Mesendoderm (in vitro differentiated cells): ENCODE results near the gene FANCL.
"Not testable (repeated sequence)": the region's sequence is repeated elsewhere in the genome, so short reads cannot be mapped to it uniquely, and the experiment has no call there.

ENCODE experiments used
- DNase-seq: peaks from one replicate; pipeline ENCODE4 v3.0.0; 2013
- H2AK5ac ChIP-seq: 2 replicates; pipeline ENCODE4 v1.6.1; 2013; ENCODE audit warnings: low read length, inconsistent platforms
- H2BK120ac ChIP-seq: 2 replicates; pipeline ENCODE4 v1.6.1; 2013; ENCODE audit warnings: low read depth, mild to moderate bottlenecking, low read length, moderate library complexity, mixed read lengths
- H2BK15ac ChIP-seq: replicated peaks from 2 replicates; pipeline ENCODE4 v1.6.1; 2013; ENCODE audit warnings: low read depth, mild to moderate bottlenecking, moderate library complexity
- H2BK5ac ChIP-seq: 2 replicates; pipeline ENCODE4 v1.6.1; 2013; ENCODE audit warnings: low read length, inconsistent platforms
- H3K18ac ChIP-seq: 2 replicates; pipeline ENCODE4 v1.6.1; 2013; ENCODE audit warnings: mild to moderate bottlenecking, low read length, mixed read lengths
- H3K23ac ChIP-seq: one replicate; pipeline ENCODE4 v1.6.1; 2013; ENCODE audit warnings: low read length
- H3K27ac ChIP-seq: 2 replicates; pipeline ENCODE4 v1.5.1; 2013; ENCODE audit warnings: low read depth, mild to moderate bottlenecking, inconsistent platforms, low read length, moderate library complexity
- H3K27me3 ChIP-seq: 2 replicates; pipeline ENCODE4 v1.6.1; 2013; ENCODE audit warnings: low read length, control low read depth, mild to moderate bottlenecking, inconsistent platforms; ENCODE audit not compliant: insufficient read depth, poor library complexity
- H3K36me3 ChIP-seq: 2 replicates; pipeline ENCODE4 v1.6.1; 2013; ENCODE audit warnings: low read length, inconsistent platforms; ENCODE audit not compliant: control insufficient read depth, insufficient read depth
- H3K4ac ChIP-seq: one replicate; pipeline ENCODE4 v1.6.1; 2013; ENCODE audit warnings: low read depth, mild to moderate bottlenecking, low read length, moderate library complexity
- H3K4me1 ChIP-seq: 2 replicates; pipeline ENCODE4 v1.6.1; 2013; ENCODE audit warnings: low read depth, low read length, inconsistent platforms; ENCODE audit not compliant: control insufficient read depth
- H3K4me2 ChIP-seq: 2 replicates; pipeline ENCODE4 v1.6.1; 2013; ENCODE audit warnings: low read length
- H3K4me3 ChIP-seq: 2 replicates; pipeline ENCODE4 v1.5.1; 2013; ENCODE audit warnings: mild to moderate bottlenecking, low read length
- H3K56ac ChIP-seq: one replicate; pipeline ENCODE4 v1.6.1; 2013; ENCODE audit warnings: low read length
- H3K79me1 ChIP-seq: 2 replicates; pipeline ENCODE4 v1.6.1; 2013; ENCODE audit warnings: low read length, inconsistent platforms
- H3K79me2 ChIP-seq: 2 replicates; pipeline ENCODE4 v1.6.1; 2013; ENCODE audit warnings: mild to moderate bottlenecking, low read length; ENCODE audit not compliant: control insufficient read depth, insufficient read depth
- H3K9ac ChIP-seq: 2 replicates; pipeline ENCODE4 v1.6.1; 2013; ENCODE audit warnings: low read length, inconsistent platforms
- H4K5ac ChIP-seq: one replicate; pipeline ENCODE4 v1.6.1; 2013; ENCODE audit warnings: low read length
- H4K8ac ChIP-seq: one replicate; pipeline ENCODE4 v1.6.1; 2013; ENCODE audit warnings: low read depth, mild to moderate bottlenecking, control low read depth, low read length, moderate library complexity
- WGBS: extraction: QIAGEN DNeasy Blood & Tissue Kit; methylation state at CpG from one replicate; pipeline ENCODE4 v1.1.7; 2013; ENCODE audit warnings: low lambda C conversion rate, missing lambda C conversion rate; ENCODE audit not compliant: insufficient coverage; ENCODE audit errors: extremely low coverage; 5-methylcytosine and 5-hydroxymethylcytosine counted together

FANCL gene

DNA sequence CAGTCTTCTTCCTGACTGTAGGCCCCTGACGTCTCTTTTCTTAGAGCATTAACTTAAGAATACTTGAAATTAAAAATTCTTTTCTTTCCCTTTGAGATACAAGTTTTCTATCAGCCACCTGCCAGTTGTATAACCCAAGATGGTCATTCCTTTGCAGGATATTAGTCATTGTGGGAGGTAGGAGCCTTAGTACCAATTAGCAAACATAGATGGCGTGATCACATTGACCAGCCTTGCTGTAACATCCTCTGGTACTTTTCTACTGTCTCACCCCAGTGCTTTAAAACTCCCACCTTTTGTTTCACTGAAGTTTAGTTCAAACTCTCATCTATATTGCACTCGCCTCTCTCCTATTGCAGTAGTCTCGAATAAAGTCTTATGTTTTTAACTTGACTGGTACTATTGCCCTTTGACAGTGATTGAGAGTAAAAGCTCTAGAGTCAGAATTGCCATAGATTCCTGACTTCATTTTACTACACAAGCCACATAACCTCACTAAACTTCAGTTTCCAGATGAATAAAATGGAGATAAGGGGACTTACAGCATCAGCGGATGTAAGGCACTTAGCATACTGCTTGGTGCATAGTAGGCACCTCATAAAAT, 120.4 kb downstream of the FANCL start:
- H3K18ac ChIP-seq: no peak overlapping the region
- no peak overlapping the region for H3K9ac ChIP-seq
- H3K4me2 ChIP-seq: no peak overlapping the region
- H2BK15ac ChIP-seq: no peak overlapping the region
- no peak overlapping the region for H3K27ac ChIP-seq
- WGBS: no CpG with 5 or more reads among the region's 5 CpGs
- no peak overlapping the region for H3K4ac ChIP-seq
- H3K23ac ChIP-seq: no peak overlapping the region
- no peak overlapping the region for H2BK120ac ChIP-seq
- no peaks in the 10 kb centered on the region for H3K36me3 ChIP-seq
- no peaks in the 10 kb centered on the region for H3K79me2 ChIP-seq
- no peaks in the 10 kb centered on the region for H3K79me1 ChIP-seq
- H3K27me3 ChIP-seq: no peaks in the 10 kb centered on the region
- H3K4me3 ChIP-seq: no peak overlapping the region
- no peak overlapping the region for H2BK5ac ChIP-seq
- no peak for DNase-seq
- no peaks in the 10 kb centered on the region for H3K4me1 ChIP-seq
- H4K5ac ChIP-seq: no peak overlapping the region
- H4K8ac ChIP-seq: no peak overlapping the region
- no peak overlapping the region for H2AK5ac ChIP-seq
- no peak overlapping the region for H3K56ac ChIP-seq

DNA sequence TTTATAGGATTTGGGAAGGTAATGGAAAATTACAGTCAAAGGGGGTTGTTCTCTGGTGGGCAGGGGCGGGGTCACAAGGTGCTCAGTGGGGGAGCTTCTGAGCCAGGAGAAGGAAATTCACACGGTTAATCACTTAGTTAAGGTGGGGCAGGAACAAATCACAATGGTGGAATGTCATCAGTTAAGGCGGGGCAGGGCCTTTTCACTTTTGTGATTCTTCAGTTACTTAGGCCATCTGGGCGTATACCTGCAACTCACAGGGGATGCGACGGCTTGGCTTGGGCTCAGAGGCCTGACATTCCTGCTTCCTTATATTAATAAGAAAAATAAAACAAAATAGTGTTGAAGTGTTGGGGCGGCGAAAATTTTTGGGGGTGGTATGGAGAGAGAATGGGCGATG, 127.6 kb downstream of the FANCL start:
- H3K9ac ChIP-seq, H4K8ac ChIP-seq, H3K4ac ChIP-seq, H3K18ac ChIP-seq, H4K5ac ChIP-seq, H3K27ac ChIP-seq, H2BK5ac ChIP-seq, H3K27me3 ChIP-seq, H2BK15ac ChIP-seq, H3K56ac ChIP-seq, H2BK120ac ChIP-seq, H3K23ac ChIP-seq, H2AK5ac ChIP-seq, H3K79me1 ChIP-seq, H3K4me3 ChIP-seq, H3K36me3 ChIP-seq, H3K79me2 ChIP-seq, H3K4me2 ChIP-seq, H3K4me1 ChIP-seq: not testable (repeated sequence)
- no CpG with 5 or more reads among the region's 9 CpGs for WGBS
- peak; percentile 53 for DNase-seq

DNA sequence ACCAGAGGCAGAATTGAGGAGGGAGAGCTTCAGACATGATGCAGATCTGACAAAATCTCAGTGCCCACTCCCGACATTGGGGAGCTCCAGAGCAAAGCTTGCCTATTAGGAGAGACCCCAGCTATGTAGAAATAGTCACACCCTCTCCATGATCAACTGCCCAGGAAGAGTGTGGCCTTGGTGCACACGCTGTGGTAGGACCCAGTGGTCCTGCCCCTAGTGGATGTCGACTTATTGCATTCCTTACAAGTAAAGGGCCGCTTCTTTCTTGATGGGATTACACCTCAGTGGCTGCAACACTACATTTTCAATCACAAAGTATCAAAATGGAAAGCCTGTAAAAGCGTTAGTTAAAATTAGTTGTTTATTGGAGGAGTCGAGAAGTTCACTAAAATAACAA, 130.4 kb downstream of the FANCL start:
- H3K4me1 ChIP-seq: no peaks in the 10 kb centered on the region
- H3K4me3 ChIP-seq: no peak overlapping the region
- no peak overlapping the region for H3K4me2 ChIP-seq
- H4K8ac ChIP-seq: no peak overlapping the region
- no peak overlapping the region for H4K5ac ChIP-seq
- no peak overlapping the region for H2BK15ac ChIP-seq
- no peak overlapping the region for H3K23ac ChIP-seq
- H3K56ac ChIP-seq: no peak overlapping the region
- H3K36me3 ChIP-seq: no peaks in the 10 kb centered on the region
- H3K79me1 ChIP-seq: no peaks in the 10 kb centered on the region
- H3K4ac ChIP-seq: no peak overlapping the region
- DNase-seq: peak; percentile 56
- H2AK5ac ChIP-seq: no peak overlapping the region
- WGBS: no CpG with 5 or more reads among the region's 6 CpGs
- no peaks in the 10 kb centered on the region for H3K79me2 ChIP-seq
- H3K9ac ChIP-seq: no peak overlapping the region
- no peak overlapping the region for H2BK120ac ChIP-seq
- no peak overlapping the region for H3K18ac ChIP-seq
- no peak overlapping the region for H3K27ac ChIP-seq
- H3K27me3 ChIP-seq: no peaks in the 10 kb centered on the region
- no peak overlapping the region for H2BK5ac ChIP-seq

DNA sequence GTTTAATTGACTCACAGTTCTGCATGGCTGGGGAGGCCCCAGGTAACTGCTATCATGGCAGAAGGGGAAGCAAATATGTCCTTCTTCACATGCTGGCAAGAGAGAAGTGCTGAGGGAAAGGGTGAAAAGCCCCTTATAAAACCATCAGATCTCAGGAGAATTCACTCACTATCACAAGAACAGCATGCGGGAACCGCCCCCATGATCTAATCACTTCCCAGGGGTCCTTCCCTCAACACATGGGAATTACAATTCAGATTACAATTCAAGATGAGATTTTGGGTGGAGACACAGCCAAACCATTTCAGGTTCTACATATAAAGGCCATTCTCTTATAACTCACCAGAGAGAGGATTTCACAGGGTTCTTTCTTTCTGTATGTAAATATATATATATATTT, 131.6 kb downstream of the FANCL start:
- no peak overlapping the region for H3K4ac ChIP-seq
- no peak overlapping the region for H2BK15ac ChIP-seq
- no peak overlapping the region for H3K9ac ChIP-seq
- no peaks in the 10 kb centered on the region for H3K79me2 ChIP-seq
- no peak overlapping the region for H3K4me2 ChIP-seq
- H4K5ac ChIP-seq: no peak overlapping the region
- no peaks in the 10 kb centered on the region for H3K79me1 ChIP-seq
- no CpG with 5 or more reads among the region's 2 CpGs for WGBS
- H3K18ac ChIP-seq: no peak overlapping the region
- no peaks in the 10 kb centered on the region for H3K36me3 ChIP-seq
- no peak overlapping the region for H3K27ac ChIP-seq
- no peak overlapping the region for H2BK5ac ChIP-seq
- no peak overlapping the region for H4K8ac ChIP-seq
- H3K23ac ChIP-seq: no peak overlapping the region
- no peak overlapping the region for H3K4me3 ChIP-seq
- H3K27me3 ChIP-seq: no peaks in the 10 kb centered on the region
- no peak overlapping the region for H3K56ac ChIP-seq
- no peak overlapping the region for H2BK120ac ChIP-seq
- H2AK5ac ChIP-seq: no peak overlapping the region
- H3K4me1 ChIP-seq: no peaks in the 10 kb centered on the region
- DNase-seq: peak; percentile 85
